ENCODE data around the gene ZDHHC13. TPM values are rescaled to one million over a fixed set of nuclear protein-coding genes. Genes with fewer than 3 reads are reported as not detected.
"Not testable (repeated sequence)": the region's sequence is repeated elsewhere in the genome, so short reads cannot be mapped to it uniquely, and the experiment has no call there.

The ZDHHC13 gene
- total and polyA plus RNA-seq, 2 of the 4 experiments (the other 2 are of a cell fraction) = 7.2 to 15.1 TPM

DNA sequence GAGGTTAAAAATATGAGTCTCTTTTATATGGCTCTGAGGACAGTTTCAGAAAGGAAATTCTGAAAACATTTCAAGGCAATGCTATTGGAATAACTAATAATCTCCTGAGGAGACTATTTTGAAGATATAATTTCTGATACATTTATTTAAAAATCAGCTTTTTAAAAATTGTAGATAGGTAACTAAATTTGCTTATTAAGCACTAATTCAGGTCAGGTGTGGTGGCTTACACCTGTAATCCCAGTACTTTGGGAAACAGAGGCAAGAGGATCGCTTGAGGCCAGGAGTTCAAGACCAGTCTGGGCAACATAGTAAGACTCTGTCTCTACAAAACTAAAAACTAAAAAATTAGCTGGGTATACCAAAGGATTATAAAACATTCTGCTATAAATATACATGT is 17.0 kb downstream of the ZDHHC13 start:
- no peak overlapping the region for H2BK5ac ChIP-seq (ENCODE audit: low read depth, low read length, poor library complexity, severe bottlenecking)
- in situ Hi-C loops (cut with MboI; ENCODE audit: low sequenced_read_pairs) = no loop called here
- H2AK5ac ChIP-seq (ENCODE audit: low read depth, low read length) = no peak overlapping the region
- no peak overlapping the region for H4K91ac ChIP-seq (ENCODE audit: insufficient read depth, low read depth, low read length)
- no peak overlapping the region for H3K4me2 ChIP-seq (ENCODE audit: low read depth, low read length)
- CTCF ChIA-PET = interaction anchor here (1.1 kb wide), 1 partner anchor 9 kb away, joined by 3 read pairs; no protein-coding TSS in a partner anchor
- H2AK9ac ChIP-seq (replicated peaks; ENCODE audit: low read depth, low read length, poor library complexity) = no peak overlapping the region
- POLR2A ChIA-PET (ENCODE audit: unreplicated experiment) = no interaction called here
- no peak overlapping the region for H3K27ac ChIP-seq (ENCODE audit: insufficient read depth, low read length)
- no CpG with 5 or more reads among the region's 1 CpG for whole genome bisulfite sequencing, 2 experiments (ENCODE audit: extremely low coverage in 2 of 2, insufficient read length in 1 of 2)
- H4K5ac ChIP-seq (ENCODE audit: low read depth, low read length) = no peak overlapping the region
- ATAC-seq (ENCODE audit: low read depth) (no peak), DNase-seq (no peak)
- dilution Hi-C loops (cut with HindIII; ENCODE audit: low sequenced_read_pairs, unreplicated experiment) = no loop called here
- no peak overlapping the region for H4K8ac ChIP-seq (ENCODE audit: low read depth in 2 of 2, low read length in 2 of 2)
- H4K20me1 ChIP-seq (ENCODE audit: insufficient read depth, low read length) = no peaks in the 10 kb centered on the region
- H3K14ac ChIP-seq (replicated peaks; ENCODE audit: low read depth, low read length) = no peak overlapping the region
- no peak overlapping the region for H3K56ac ChIP-seq (ENCODE audit: extremely low read depth, insufficient read depth, low read length)
- intact Hi-C loops (cut with micrococcal nuclease) = no loop called here
- no peaks in the 10 kb centered on the region for H3K9me3 ChIP-seq (ENCODE audit: control insufficient read depth, insufficient read depth, low read length)
- H3K4me3 ChIP-seq (ENCODE audit: insufficient read depth, low read depth, low read length) = no peak overlapping the region
- H3K23ac ChIP-seq (ENCODE audit: low read depth, low read length) = no peak overlapping the region
- H3K9me1 ChIP-seq (ENCODE audit: insufficient read depth, low read length) = no peaks in the 10 kb centered on the region
- H3K9ac ChIP-seq (ENCODE audit: low read depth, low read length) = no peak overlapping the region
- H3K79me1 ChIP-seq (ENCODE audit: low read depth in 1 of 2, low read length in 2 of 2) = no peaks in the 10 kb centered on the region
- H3K18ac ChIP-seq (ENCODE audit: low read depth, low read length) = no peak overlapping the region
- no TSS peak for BruUV-seq (replicated peaks)
- peak; percentile 77 for TF ChIP-seq MAFK (IDR thresholded peaks at IDR 0.05; ENCODE audit: low read depth, low read length)
- TF ChIP-seq CEBPB (IDR thresholded peaks at IDR 0.05; ENCODE audit: low read depth, low read length) = no peak
- no peak overlapping the region for H3K4ac ChIP-seq (ENCODE audit: low read depth, low read length)
- H2BK120ac ChIP-seq (ENCODE audit: low read depth, low read length) = no peak overlapping the region
- H3K27me3 ChIP-seq (ENCODE audit: control insufficient read depth, insufficient read depth, low read length) = no peaks in the 10 kb centered on the region
- H2BK20ac ChIP-seq (ENCODE audit: low read depth, low read length) = no peak overlapping the region
- no peaks in the 10 kb centered on the region for H3K36me3 ChIP-seq (ENCODE audit: control insufficient read depth, insufficient read depth, low read length)
- H2BK15ac ChIP-seq (ENCODE audit: low read depth, low read length) = no peak overlapping the region
- no peak overlapping the region for H2AFZ ChIP-seq (replicated peaks; ENCODE audit: low read length, poor library complexity)
- no peaks in the 10 kb centered on the region for H3K4me1 ChIP-seq (ENCODE audit: control insufficient read depth, insufficient read depth, low read length)

GRCh38 chr11:19136884-19137283 is 19.9 kb downstream of the ZDHHC13 start:
- H3K9ac ChIP-seq (ENCODE audit: low read depth, low read length); in situ Hi-C loops (cut with MboI; ENCODE audit: low sequenced_read_pairs); intact Hi-C loops (cut with micrococcal nuclease); ATAC-seq (ENCODE audit: low read depth); BruUV-seq (replicated peaks); dilution Hi-C loops (cut with HindIII; ENCODE audit: low sequenced_read_pairs, unreplicated experiment); H3K4me2 ChIP-seq (ENCODE audit: low read depth, low read length); H3K4ac ChIP-seq (ENCODE audit: low read depth, low read length); CTCF ChIA-PET; H2BK15ac ChIP-seq (ENCODE audit: low read depth, low read length); H3K9me1 ChIP-seq (ENCODE audit: insufficient read depth, low read length); H2BK5ac ChIP-seq (ENCODE audit: low read depth, low read length, poor library complexity, severe bottlenecking); H3K14ac ChIP-seq (replicated peaks; ENCODE audit: low read depth, low read length); H3K27ac ChIP-seq (ENCODE audit: insufficient read depth, low read length); POLR2A ChIA-PET (ENCODE audit: unreplicated experiment); H3K56ac ChIP-seq (ENCODE audit: extremely low read depth, insufficient read depth, low read length); H3K4me1 ChIP-seq (ENCODE audit: control insufficient read depth, insufficient read depth, low read length); H3K79me1 ChIP-seq (ENCODE audit: low read depth in 1 of 2, low read length in 2 of 2); H3K9me3 ChIP-seq (ENCODE audit: control insufficient read depth, insufficient read depth, low read length); H3K27me3 ChIP-seq (ENCODE audit: control insufficient read depth, insufficient read depth, low read length); H2AFZ ChIP-seq (replicated peaks; ENCODE audit: low read length, poor library complexity); DNase-seq; H2AK9ac ChIP-seq (replicated peaks; ENCODE audit: low read depth, low read length, poor library complexity); H3K18ac ChIP-seq (ENCODE audit: low read depth, low read length); H4K91ac ChIP-seq (ENCODE audit: insufficient read depth, low read depth, low read length); H3K36me3 ChIP-seq (ENCODE audit: control insufficient read depth, insufficient read depth, low read length); H2BK120ac ChIP-seq (ENCODE audit: low read depth, low read length); H3K23ac ChIP-seq (ENCODE audit: low read depth, low read length); H2BK20ac ChIP-seq (ENCODE audit: low read depth, low read length); H4K20me1 ChIP-seq (ENCODE audit: insufficient read depth, low read length); H4K8ac ChIP-seq (ENCODE audit: low read depth in 2 of 2, low read length in 2 of 2); H4K5ac ChIP-seq (ENCODE audit: low read depth, low read length); H3K4me3 ChIP-seq (ENCODE audit: insufficient read depth, low read depth, low read length); H2AK5ac ChIP-seq (ENCODE audit: low read depth, low read length): not testable (repeated sequence)
- WGBS, 2 experiments (ENCODE audit: extremely low coverage in 2 of 2, insufficient read length in 1 of 2) = no CpG with 5 or more reads among the region's 4 CpGs
